Stimulated activated CD4-positive, alpha-beta T cell treated with anti-CD3 and anti-CD28 coated beads, TNF-alpha, amount 100 ng/mL, for 48 hours (primary cell): ENCODE data around the gene RGL4.

Experiments used
- DNase-seq, 3 donors: peaks; one replicate each; pipeline ENCODE4 v3.0.0-alpha.2; 2020; ENCODE audit warnings: low read depth in 3 of 3

The RGL4 gene

DNA sequence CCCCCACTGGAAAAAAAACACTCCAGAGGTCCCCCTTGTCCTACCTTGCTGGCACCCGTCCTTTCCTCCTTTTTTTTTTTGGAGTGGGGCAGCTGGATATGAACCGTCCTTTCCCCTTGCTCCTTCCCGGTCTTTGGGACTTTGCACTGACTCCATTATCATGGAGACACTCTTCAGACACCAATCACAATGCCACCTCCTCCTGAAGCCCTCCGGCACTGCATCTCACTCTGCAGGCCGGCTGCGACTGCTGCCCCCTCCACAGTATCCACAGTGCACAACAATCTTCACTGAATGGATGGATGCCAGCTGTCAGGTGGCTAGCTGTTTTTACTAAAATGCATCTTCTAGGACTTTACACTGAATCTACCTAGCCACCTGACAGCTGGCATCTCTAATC is 12.7 kb upstream of the RGL4 start:
- DNase-seq: no peak

DNA sequence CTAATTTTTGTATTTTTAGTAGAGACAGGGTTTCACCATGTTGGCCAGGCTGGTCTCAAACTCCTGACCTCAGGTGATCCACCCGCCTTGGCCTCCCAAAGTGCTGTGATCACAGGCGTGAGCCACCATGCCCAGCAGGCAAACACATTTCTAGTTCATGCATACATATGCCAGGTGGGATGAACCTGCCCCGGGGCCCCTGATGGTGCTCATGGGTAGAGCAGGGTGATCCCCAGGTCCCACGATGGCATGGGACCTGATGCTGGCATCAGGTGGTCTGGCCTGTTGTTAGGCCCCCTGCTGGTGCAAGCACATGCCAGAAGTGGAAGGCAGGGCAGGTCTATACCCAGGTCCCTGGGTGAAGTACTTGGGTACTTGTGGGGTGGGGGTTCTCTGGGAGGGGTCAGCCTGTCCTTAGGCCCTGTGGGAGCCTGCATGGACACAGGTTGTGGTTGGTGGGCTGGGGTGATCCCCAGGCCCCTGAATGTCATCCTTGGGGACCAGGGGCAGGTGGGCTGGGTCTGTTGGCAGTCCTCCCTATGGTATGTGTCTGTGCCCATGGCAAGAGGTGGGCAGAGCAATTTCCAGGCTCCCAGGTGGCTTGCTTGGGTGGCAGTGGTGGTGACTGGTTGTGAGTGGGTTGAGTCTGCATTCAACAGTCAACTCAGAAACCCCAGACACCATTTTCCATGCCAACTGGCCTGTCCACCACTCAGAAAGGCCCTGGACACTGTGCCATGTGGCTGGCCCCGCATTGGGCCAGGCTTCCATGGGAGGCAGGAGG is 9.6 kb upstream of the RGL4 start:
- no peak for DNase-seq

DNA sequence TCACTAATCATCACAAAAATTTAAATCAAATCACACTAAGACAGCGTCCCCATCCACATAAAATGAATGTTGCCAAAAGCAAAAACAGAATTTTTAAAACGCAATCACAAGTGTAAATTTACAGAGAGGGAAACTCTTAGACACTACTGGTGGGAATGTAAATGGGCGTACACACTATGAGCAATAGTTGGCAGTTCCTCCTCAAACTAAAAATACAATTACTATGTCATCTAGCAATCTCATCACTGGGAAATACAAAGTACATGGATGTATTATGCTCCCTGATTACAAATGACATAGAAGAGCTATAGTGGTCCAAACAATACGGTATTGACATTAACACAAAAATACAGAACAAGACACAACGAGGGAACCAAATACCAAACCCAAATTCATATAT is 8.7 kb upstream of the RGL4 start:
- no peak for DNase-seq

DNA sequence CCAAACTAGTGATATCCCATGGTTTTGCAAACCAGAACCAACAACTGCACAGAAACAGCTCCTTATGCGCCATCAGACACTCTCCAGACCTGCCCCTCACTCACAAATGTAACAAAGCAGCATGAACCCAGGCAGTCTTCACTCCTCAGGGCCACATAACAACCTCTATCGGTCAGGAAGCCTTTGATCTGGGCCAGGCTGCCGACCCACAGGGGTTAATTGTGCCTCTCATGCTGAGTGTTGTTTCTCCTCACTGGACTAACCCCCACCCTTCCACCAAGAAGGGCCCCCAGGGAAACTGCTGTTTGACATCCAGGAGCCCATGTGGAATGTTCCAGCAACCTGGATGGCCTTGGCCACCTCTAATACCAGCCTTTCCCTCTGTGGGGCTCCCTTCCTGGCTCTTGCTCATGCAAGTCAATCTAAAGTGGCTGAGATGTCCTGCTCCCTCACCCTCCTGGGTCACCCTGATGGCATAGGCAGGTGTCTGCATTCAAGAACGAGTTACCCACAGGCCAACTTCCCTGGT is 7.9 kb upstream of the RGL4 start:
- DNase-seq: no peak

DNA sequence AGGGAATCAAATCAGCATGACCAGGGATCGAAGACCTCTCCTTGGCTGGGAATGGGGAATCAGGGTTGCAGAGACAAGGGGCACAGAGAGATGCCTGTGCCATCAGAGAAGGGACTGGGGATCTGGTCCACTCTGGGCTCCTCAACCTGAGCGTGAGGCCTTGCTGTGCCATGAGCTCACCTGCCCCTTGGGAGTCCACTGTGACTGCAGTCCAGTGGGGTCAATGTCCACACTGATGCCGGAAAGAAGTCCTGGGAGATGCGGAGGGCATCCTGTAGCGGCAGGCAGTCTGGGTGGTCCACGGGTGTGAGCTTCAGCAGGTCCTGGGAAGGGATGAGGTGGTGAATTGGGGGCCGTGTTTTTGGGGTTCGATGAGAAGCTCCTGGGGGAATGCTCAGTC is 7.3 kb upstream of the RGL4 start:
- DNase-seq: no peak

DNA sequence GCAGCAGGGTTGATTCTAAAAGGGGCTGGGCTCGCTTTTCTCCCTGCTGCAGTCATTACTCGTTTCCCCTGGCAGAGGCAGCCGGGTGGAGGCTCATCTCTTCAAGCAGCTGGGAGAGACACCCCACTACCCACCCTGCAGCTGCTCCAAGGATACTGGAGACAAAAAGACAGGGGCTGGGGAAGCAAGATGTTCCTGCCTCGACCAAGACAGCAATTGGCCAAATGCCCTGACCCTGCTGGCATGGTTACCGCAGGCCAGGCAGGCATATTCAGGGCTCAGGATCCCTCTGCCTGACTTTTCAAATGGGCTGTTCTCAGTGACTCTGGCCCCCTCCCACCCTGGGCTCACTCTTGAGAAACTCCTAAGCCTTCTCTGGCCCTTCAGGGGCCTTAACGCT is 6.8 kb upstream of the RGL4 start:
- no peak for DNase-seq

DNA sequence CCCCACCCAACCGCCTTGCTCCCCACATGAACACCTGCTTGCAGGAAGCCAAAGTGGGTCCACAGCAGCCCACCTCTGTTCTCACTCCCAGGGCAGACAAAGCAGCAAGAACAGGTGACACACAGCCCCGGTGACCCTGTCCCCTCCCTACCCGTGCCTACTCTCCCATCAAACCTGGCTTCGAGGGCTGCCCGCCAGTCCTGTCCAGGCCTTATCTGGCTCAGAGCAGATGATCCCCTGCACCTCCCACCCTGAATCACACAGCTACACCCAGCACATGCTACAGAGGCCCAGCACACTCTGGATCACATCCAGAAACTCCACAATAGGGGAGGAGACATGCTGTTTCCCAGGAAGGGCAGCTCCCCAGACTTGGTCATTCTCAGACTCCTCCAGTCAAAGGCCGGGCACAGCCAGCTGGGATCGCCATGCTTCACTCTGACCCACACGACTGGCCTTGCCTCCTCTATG is 6.2 kb upstream of the RGL4 start:
- DNase-seq: no peak

DNA sequence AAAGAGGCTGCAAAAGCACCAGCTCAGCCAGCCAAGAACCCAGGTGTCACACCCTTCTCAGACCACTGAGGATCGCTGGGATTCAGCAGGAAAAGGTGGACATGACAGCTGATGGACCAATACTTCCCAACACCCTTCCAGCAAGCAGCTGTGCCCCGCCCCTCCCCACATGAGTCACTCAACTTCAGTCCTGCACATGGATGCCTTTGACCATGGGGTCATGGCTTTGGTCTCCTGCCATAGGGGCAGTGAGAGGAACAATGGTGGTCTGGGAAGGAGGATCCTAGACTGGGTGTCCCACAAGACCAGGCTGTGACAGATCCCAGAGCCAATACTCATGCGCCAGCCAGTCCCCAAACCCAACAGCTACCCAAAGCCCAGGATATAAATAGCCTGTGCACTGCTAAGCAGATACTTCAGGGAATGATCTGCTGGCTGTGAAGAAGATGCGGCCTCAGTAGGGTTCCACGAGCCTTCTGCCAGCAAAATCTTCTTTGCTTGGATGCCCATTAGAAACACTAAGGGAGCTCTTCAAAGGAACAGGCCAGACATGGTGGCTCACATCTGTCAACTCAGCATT is 5.5 kb upstream of the RGL4 start:
- DNase-seq: no peak

GRCh38 chr22:23686416-23687024 is 4.3 kb upstream of the RGL4 start:
- no peak for DNase-seq

DNA sequence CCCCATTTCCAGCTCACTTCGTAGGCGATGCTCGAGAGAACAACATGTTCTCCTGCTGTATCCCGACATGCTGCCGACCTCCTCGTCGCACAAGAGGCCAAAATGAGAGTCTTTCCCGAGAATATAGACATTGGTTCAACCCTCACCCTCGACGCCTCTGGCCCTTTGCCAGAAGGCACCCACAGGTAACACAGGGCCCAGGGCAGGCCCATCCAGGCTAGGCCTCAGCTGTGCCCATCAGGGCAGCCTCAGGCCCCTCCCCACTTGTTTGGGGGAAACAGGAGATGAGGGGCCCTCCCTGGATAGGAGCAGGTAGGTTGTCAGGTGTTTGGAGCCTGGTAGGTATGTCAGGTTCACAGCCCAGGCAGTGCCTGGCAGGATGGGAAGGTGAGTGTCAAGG is 2.7 kb upstream of the RGL4 start:
- DNase-seq: no peak

- no peak for DNase-seq
These were observed 2.2 kb upstream of the RGL4 start for GRCh38 chr22:23688571-23688970.

GRCh38 chr22:23689414-23689813 is 1.4 kb upstream of the RGL4 start:
- DNase-seq: no peak

GRCh38 chr22:23691748-23692423 is 1.1 kb downstream of the RGL4 start:
- DNase-seq: no peak

DNA sequence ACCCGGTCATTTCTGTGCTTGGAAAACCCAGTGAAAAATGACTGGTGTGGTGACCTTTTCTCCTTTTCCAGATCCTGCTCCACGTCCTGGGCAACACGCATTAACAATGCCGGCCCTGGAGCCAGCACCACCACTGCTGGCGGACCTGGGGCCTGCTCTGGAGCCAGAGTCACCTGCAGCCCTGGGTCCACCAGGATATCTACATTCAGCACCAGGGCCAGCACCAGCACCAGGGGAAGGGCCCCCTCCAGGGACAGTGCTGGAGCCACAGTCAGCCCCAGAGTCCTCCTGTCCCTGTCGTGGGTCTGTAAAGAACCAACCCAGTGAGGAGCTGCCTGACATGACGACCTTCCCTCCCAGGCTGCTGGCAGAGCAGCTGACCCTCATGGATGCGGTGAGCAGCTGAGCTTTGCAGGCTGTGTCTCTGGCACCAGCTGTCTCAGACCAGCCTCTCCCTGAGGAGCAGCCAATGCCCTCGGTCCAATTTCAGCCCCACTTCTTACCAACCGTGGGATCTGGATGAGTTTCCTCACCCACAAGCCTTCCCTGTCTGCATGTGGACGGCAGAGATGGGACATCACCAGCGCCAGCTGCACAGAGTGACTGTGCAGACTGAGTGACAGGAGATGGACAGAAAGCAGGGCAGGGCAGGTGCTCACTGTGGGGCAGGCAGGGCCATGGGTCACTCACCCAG is 1.9 kb downstream of the RGL4 start:
- no peak for DNase-seq

DNA sequence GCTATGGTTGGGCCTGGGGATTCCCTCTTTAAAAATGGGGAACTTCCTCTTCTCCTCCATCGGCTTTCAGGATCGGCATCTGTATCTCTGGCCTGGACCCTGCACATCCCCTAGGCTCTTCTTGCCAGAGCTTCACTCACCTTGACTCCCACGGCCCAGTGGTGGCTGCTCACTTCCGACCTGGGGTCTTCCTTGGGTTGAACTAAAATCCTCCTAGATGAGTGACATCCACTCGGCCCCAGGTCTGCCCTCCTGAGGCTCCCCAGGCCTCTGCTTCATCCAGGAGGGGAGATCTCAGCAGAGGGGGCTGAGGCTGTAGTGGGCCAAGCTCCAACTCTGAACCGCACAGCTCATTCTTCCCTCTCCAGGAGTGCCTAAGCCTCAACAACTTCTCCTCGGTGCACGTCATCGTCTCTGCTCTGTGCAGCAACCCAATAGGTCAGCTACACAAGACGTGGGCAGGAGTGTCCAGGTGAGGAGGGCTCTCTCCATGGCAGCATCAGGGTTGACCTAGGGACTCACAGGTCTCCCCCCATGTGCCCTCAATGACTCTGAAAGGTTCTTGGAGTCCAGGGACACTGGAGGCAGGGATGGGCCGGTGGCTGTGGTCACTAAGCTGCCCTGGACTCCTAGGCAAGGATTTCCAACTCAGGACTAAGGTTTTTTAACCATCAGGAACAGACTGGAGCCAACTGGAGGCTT is 3.3 kb downstream of the RGL4 start:
- no peak for DNase-seq

DNA sequence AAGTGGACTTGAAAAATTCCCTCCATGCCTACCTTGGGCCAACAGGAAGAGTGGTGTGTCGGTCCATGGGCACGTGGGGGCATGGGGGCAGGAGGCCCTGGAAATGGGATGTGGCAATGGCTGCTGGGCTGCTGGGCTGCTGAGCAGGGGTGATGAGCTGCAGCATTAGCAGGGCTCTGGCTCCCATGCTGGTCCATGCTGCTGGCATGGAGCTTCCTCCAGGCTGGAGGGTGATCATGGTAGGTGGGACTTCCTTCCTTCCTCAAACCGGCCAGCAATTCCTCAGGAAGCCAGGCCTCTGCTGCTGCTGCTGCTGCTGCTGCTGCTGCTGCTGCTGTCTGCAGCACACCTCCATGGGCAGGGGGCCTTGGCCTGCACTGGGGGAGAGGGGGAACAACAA is 4.3 kb downstream of the RGL4 start:
- no peak for DNase-seq

GRCh38 chr22:23695571-23696325 is 4.9 kb downstream of the RGL4 start:
- DNase-seq: no peak

DNA sequence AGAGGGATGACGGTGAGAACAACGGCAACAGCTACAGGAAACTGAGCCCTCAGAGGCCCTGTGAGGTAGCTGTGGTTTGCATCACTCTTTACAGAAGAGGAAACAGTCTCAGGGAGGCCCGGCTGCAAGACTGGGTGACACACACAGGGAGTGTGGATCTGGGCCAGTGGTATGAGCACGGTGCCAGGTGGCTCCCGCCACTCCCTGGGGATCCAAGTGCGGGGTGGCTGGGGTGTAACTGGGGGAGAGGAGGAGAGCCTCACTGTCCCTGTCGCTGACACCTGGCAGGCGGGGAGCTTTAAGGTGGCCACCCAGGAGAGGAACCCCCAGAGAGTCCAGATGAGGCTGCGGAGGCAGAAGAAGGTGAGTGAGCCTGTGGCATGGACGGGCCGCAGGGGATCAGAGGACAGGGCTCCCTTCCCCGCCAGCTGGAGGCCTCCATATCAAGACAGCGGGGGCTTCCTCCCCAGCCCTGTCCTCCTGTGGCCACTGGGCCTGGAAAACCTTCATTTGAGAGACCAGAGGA is 5.6 kb downstream of the RGL4 start:
- DNase-seq: peak; percentile 43 to 76 (median 73)

GRCh38 chr22:23697031-23697970 is 6.5 kb downstream of the RGL4 start:
- no peak for DNase-seq
